DND-41 (cell line): Measurements from ENCODE around the gene FAF1.

Experiments
- ATAC-seq: fragments of 200-7000 bp; cut with Tn5 transposase; 3 replicates; pipeline ENCODE4 v1.9.1; 2021; ENCODE audit warnings: low read depth; ENCODE audit not compliant: insufficient read depth
- DNase-seq: peaks from one replicate; pipeline ENCODE4 v3.0.0-alpha.2; 2020
- H2AFZ ChIP-seq: 2 replicates; pipeline ENCODE4 v1.6.0; 2012; ENCODE audit warnings: low read depth, low read length
- H3K27ac ChIP-seq: 2 replicates; pipeline ENCODE4 v1.5.1; 2012; ENCODE audit warnings: low read length, inconsistent platforms
- H3K27me3 ChIP-seq: fragments of 200-600 bp; sonication (generic); 2 replicates; pipeline ENCODE4 v1.6.0; 2012; ENCODE audit warnings: low read length, mild to moderate bottlenecking, inconsistent platforms; ENCODE audit not compliant: insufficient read depth, poor library complexity
- H3K36me3 ChIP-seq: 2 replicates; pipeline ENCODE4 v1.5.1; 2012; ENCODE audit warnings: low read length, inconsistent platforms; ENCODE audit not compliant: insufficient read depth
- H3K4me1 ChIP-seq: 2 replicates; pipeline ENCODE4 v1.5.1; 2012; ENCODE audit warnings: mild to moderate bottlenecking, low read length; ENCODE audit not compliant: insufficient read depth
- H3K4me2 ChIP-seq: 2 replicates; pipeline ENCODE4 v1.6.0; 2012; ENCODE audit warnings: mild to moderate bottlenecking, moderate library complexity, low read length, inconsistent platforms; ENCODE audit not compliant: insufficient read depth
- H3K4me3 ChIP-seq, 2 experiments: fragments of 200-600 bp in 1 of 2; shearing (Covaris generic) in 1 of 2; 2 replicates each; pipeline ENCODE4 v1.5.1; 2012 to 2016; ENCODE audit warnings: inconsistent platforms in 2 of 2, low read length in 2 of 2, mild to moderate bottlenecking in 2 of 2, low read depth in 1 of 2, moderate library complexity in 1 of 2
- H3K79me2 ChIP-seq: 2 replicates; pipeline ENCODE4 v1.6.0; 2012; ENCODE audit warnings: low read length, inconsistent platforms; ENCODE audit not compliant: insufficient read depth
- H3K9ac ChIP-seq: 2 replicates; pipeline ENCODE4 v1.6.0; 2012; ENCODE audit warnings: low read depth, mild to moderate bottlenecking, inconsistent platforms, low read length, moderate library complexity
- H3K9me3 ChIP-seq: 2 replicates; pipeline ENCODE4 v1.5.1; 2012; ENCODE audit warnings: low read length, moderate library complexity, mild to moderate bottlenecking, inconsistent platforms; ENCODE audit not compliant: insufficient read depth, severe bottlenecking
- H4K20me1 ChIP-seq: 2 replicates; pipeline ENCODE4 v1.6.0; 2012; ENCODE audit warnings: low read length; ENCODE audit not compliant: insufficient read depth
- CTCF ChIP-seq: IDR thresholded peaks from 2 replicates; pipeline ENCODE4 v1.5.1; 2012; ENCODE audit warnings: borderline replicate concordance, low read length, moderate library complexity, mild to moderate bottlenecking; ENCODE audit not compliant: poor library complexity, severe bottlenecking; ENCODE audit errors: extremely low read depth
- EZH2 ChIP-seq: IDR thresholded peaks from 3 replicates; pipeline ENCODE4 v1.6.1; 2012; ENCODE audit warnings: borderline replicate concordance, low read depth, mild to moderate bottlenecking, moderate library complexity, low read length, inconsistent platforms; ENCODE audit not compliant: severe bottlenecking

FAF1 gene

GRCh38 chr1:50985094-50985493, 25.0 kb upstream of the FAF1 start:
- no peak for TF ChIP-seq CTCF
- no peak for TF ChIP-seq EZH2

GRCh38 chr1:50983219-50983802, 23.2 kb upstream of the FAF1 start:
- Histone ChIP-seq H4K20me1 (peaks cover 7% of the 10 kb centered on the region; the same call in 1 of the 2 replicates), H2AFZ (no peak overlapping the region), H3K79me2 (peaks cover 100% of the 10 kb centered on the region), H3K9me3 (no peaks in the 10 kb centered on the region), H3K36me3 (no peaks in the 10 kb centered on the region; the same call in 1 of the 2 replicates), H3K4me1 (peaks cover 62% of the 10 kb centered on the region), H3K4me3 (no peak overlapping the region), H3K27ac (no peak overlapping the region), H3K4me2 (peak overlapping the region; percentile 62), H3K27me3 (no peaks in the 10 kb centered on the region), H3K9ac (no peak overlapping the region)
- DNase-seq (no peak), ATAC-seq (no peak)
- TF ChIP-seq EZH2 (no peak), CTCF (no peak)

More at GRCh38 chr1:50985094-50985493, 25.0 kb upstream of the FAF1 start:
- Histone ChIP-seq H2AFZ (no peak overlapping the region), H4K20me1 (peaks cover 7% of the 10 kb centered on the region; the same call in 1 of the 2 replicates), H3K36me3 (no peaks in the 10 kb centered on the region), H3K27me3 (no peaks in the 10 kb centered on the region), H3K4me1 (peaks cover 50% of the 10 kb centered on the region), H3K4me3 (no peak overlapping the region), H3K9me3 (no peaks in the 10 kb centered on the region), H3K27ac (no peak overlapping the region), H3K4me2 (no peak overlapping the region), H3K9ac (no peak overlapping the region), H3K79me2 (peaks cover 100% of the 10 kb centered on the region)
- ATAC-seq (peak; percentile 10; the same call in 1 of the 3 replicates), DNase-seq (no peak)

GRCh38 chr1:50982611-50983010, 22.5 kb upstream of the FAF1 start:
- no peak for TF ChIP-seq CTCF
- TF ChIP-seq EZH2: no peak
- ATAC-seq (no peak), DNase-seq (no peak)
- Histone ChIP-seq H4K20me1 (peaks cover 7% of the 10 kb centered on the region; the same call in 1 of the 2 replicates), H3K4me2 (peak overlapping the region; percentile 62; the same call in 1 of the 2 replicates), H3K4me3 (no peak overlapping the region), H3K79me2 (peaks cover 100% of the 10 kb centered on the region), H3K36me3 (no peaks in the 10 kb centered on the region; the same call in 1 of the 2 replicates), H3K9me3 (no peaks in the 10 kb centered on the region), H2AFZ (no peak overlapping the region), H3K4me1 (peaks cover 62% of the 10 kb centered on the region), H3K27me3 (no peaks in the 10 kb centered on the region), H3K9ac (no peak overlapping the region), H3K27ac (no peak overlapping the region)
